ENCODE results near the gene WDR64. TPM values are rescaled to one million over a fixed set of nuclear protein-coding genes. Genes with fewer than 3 reads are reported as not detected.

Gene WDR64
- total RNA-seq, 3 donors from 2014 or later, result not detected

DNA sequence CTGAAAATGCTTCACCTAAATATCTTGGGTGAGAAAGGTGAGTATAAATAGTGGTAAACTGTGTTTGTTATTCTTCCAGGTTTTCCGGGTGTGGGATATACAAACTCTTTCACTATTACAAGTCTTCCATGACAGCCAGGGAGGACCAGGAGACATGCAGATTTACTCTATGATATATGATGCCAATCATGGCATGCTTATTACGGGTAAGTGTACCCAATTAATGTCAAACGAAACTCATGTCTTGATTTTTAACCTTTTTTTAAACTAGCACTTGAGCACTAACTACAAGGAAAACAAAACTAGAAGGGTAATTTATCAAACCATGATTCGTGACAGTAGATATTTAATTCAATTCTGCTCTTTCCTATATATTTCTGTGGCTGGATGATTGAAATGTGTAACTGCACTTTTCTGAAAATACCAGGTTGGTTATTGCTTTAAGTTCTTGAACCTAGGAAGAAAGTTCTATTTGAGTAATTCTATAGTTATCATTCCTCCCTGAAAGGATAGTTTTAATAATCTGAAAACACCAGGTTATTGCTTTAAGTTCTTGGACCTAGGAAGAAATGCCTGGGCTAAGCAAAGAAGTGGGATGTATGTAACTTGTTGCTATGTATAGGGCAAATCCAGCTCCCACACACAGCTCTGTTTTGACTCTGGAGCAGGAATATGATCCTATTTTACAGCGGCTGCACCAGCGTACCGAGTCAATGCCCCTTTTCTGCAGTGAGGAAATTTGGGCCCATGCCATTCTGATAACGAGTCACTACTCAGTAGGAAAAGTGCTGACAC lies 86.4 kb downstream of the WDR64 start:
- Histone ChIP-seq H3K4me1 (no peaks in the 10 kb centered on the region), H3K4me3 (no peak overlapping the region), H3K36me3 (no peaks in the 10 kb centered on the region), H3K27me3 (no peaks in the 10 kb centered on the region), H3K9me3 (no peaks in the 10 kb centered on the region), H3K27ac (no peak overlapping the region)
- no peak for DNase-seq (ENCODE audit: low spot score in 2 of 2)
- intact Hi-C loops (cut with DNase I; ENCODE audit: low total_unique reads), result no loop called here
- no peak for TF ChIP-seq POLR2A (IDR thresholded peaks at IDR 0.05)
- TF ChIP-seq POLR2AphosphoS5 (IDR thresholded peaks at IDR 0.05), result no peak
- TF ChIP-seq CTCF (IDR thresholded peaks at IDR 0.05), result no peak

GRCh38 chr1:241742084-241742483 lies 90.0 kb downstream of the WDR64 start:
- TF ChIP-seq CTCF (IDR thresholded peaks at IDR 0.05) (no peak), POLR2A (IDR thresholded peaks at IDR 0.05) (no peak), POLR2AphosphoS5 (IDR thresholded peaks at IDR 0.05) (no peak)
- DNase-seq (ENCODE audit: low spot score in 2 of 2), result no peak
- Histone ChIP-seq H3K27me3 (no peaks in the 10 kb centered on the region), H3K4me3 (no peak overlapping the region), H3K27ac (no peak overlapping the region), H3K4me1 (no peaks in the 10 kb centered on the region), H3K9me3 (no peaks in the 10 kb centered on the region), H3K36me3 (no peaks in the 10 kb centered on the region)
- intact Hi-C loops (cut with DNase I; ENCODE audit: low total_unique reads), result no loop called here

- intact Hi-C loops (cut with DNase I; ENCODE audit: low total_unique reads), result no loop called here
- TF ChIP-seq POLR2A (IDR thresholded peaks at IDR 0.05) (no peak), CTCF (IDR thresholded peaks at IDR 0.05) (no peak), POLR2AphosphoS5 (IDR thresholded peaks at IDR 0.05) (no peak)
- no peak for DNase-seq (ENCODE audit: low spot score in 2 of 2)
These were observed 92.5 kb downstream of the WDR64 start for GRCh38 chr1:241744591-241744990.

DNA sequence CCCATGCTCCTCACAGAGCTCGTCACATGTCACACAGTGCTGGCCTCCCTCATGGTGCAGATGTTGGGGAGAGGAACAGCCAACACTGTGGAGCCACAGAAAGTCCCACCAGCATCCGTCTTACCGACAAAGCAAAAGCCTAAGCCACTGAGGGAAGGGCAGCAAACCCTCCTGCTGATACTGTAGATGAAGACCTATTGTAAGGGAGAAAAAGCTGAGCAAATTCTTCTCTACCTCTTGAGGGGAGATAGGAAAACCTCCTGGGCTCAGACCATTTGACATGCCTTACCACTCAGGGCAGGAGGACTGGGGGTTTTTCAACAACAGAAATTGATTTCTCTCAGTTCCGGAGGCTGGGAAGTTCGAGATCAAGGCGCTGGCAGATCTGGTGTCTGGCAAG lies 95.9 kb downstream of the WDR64 start:
- H3K4me1 ChIP-seq, result no peaks in the 10 kb centered on the region
- no peaks in the 10 kb centered on the region for H3K27me3 ChIP-seq
- no peaks in the 10 kb centered on the region for H3K36me3 ChIP-seq
- H3K9me3 ChIP-seq, result no peaks in the 10 kb centered on the region
- intact Hi-C loops (cut with DNase I; ENCODE audit: low total_unique reads), result no loop called here
- H3K4me3 ChIP-seq, result no peak overlapping the region
- DNase-seq (ENCODE audit: low spot score in 2 of 2), result no peak
- no peak overlapping the region for H3K27ac ChIP-seq
- TF ChIP-seq POLR2A (IDR thresholded peaks at IDR 0.05) (no peak), POLR2AphosphoS5 (IDR thresholded peaks at IDR 0.05) (no peak), CTCF (IDR thresholded peaks at IDR 0.05) (no peak)

More at GRCh38 chr1:241744591-241744990, 92.5 kb downstream of the WDR64 start:
- H3K36me3 ChIP-seq, result no peaks in the 10 kb centered on the region
- H3K9me3 ChIP-seq, result no peaks in the 10 kb centered on the region
- H3K4me1 ChIP-seq, result no peaks in the 10 kb centered on the region
- H3K27ac ChIP-seq, result no peak overlapping the region
- H3K4me3 ChIP-seq, result no peak overlapping the region
- H3K27me3 ChIP-seq, result no peaks in the 10 kb centered on the region

DNA sequence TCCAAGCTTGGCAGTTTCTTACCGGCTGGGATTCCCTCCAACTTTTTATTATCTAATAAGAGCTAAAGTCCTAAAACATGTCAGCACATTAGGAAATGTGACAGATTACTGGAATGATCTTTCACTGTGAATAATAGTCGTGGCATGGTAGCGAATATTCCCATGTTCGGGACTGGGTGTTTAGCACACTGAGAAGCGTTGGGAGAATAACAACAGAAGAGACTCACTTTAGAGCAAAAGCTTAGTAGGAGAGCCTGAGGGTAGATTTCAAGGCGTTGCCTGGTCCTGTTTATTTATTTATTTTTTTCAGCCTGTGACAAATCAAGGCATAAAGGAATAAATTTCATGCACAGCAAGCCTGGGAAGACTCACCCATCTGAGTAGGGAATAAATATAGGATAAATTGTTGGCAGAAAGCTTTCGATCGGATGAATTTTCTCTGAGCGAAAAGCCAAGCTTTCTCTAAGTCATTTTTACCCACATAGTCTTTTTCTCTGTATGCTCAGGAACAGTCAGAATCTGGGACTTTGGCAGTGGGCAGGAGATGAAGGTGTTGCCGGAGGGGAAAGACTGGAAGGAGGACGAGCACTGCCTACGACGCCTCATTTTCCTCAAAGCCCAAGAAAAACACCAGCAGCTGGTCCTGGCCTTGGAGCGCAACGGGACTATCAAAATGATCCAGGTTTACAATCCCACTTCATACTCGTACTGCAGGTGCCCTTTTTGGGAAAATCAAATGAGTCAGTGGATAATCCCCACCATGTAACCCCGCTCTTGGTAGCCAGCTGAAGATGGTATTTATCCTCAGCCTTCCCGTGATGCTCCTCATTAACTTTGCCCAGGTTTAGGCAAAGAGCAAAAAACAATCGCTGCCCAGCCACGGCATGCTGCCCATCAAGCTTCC lies 97.2 kb downstream of the WDR64 start:
- DNase-seq (ENCODE audit: low spot score in 2 of 2), result no peak
- Histone ChIP-seq H3K27ac (peak overlapping the region; percentile 3 to 21), H3K9me3 (no peaks in the 10 kb centered on the region), H3K27me3 (no peaks in the 10 kb centered on the region), H3K4me1 (no peaks in the 10 kb centered on the region), H3K36me3 (no peaks in the 10 kb centered on the region), H3K4me3 (peak overlapping the region; percentile 21 to 58 (median 42))
- TF ChIP-seq POLR2A (IDR thresholded peaks at IDR 0.05), result no peak
- no peak for TF ChIP-seq CTCF (IDR thresholded peaks at IDR 0.05)
- intact Hi-C loops (cut with DNase I; ENCODE audit: low total_unique reads), result no loop called here
